HG03575 (cell line): ENCODE data around the gene TXNRD1.
"Not testable (repeated sequence)": the region's sequence is repeated elsewhere in the genome, so short reads cannot be mapped to it uniquely, and the experiment has no call there.

Experiments
- ATAC-seq: cut with Tn5 transposase; IDR thresholded peaks from one replicate; pipeline ENCODE4 v1.9.1; 2021; ENCODE audit not compliant: unreplicated experiment, insufficient number of reproducible peaks, low FRiP score; ENCODE audit errors: extremely low read depth

The TXNRD1 gene

DNA sequence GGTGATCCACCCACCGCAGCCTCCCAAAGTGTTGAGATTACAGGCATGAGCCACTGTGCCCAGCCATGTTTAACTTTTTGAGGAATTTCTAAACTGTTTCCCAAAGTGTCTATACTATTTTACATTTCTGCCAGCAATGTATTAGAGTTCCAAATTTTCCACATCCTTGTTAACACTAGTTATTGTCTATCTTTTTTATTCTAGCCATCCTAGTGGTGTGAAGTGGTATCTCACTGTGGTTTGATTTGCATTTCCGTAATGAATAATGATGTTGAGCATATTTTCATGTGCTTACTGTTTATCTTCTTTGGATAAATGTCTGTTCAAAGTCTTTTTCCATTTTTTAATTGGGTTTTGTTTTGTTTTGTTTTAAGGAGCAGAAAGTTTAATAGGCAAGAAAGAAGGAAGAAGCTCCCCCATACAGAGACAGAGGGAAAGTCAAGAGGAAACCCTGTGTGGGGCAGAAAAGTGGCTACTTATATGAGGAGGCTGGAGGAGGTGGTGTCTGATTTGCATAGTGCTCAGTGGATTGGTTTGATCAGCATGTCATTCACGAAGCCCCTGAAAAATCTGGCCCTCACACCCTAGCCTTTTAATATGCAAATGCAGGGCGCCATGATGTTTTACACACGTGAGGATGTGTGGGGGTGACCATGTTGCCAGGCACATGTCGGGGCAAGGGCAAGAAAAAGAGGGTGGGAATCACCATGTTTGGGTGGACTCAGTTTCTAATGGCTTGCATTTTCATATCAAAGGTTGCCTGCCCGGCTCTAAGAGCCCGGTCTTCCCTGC is 14.9 kb downstream of the TXNRD1 start:
- no peak for ATAC-seq

DNA sequence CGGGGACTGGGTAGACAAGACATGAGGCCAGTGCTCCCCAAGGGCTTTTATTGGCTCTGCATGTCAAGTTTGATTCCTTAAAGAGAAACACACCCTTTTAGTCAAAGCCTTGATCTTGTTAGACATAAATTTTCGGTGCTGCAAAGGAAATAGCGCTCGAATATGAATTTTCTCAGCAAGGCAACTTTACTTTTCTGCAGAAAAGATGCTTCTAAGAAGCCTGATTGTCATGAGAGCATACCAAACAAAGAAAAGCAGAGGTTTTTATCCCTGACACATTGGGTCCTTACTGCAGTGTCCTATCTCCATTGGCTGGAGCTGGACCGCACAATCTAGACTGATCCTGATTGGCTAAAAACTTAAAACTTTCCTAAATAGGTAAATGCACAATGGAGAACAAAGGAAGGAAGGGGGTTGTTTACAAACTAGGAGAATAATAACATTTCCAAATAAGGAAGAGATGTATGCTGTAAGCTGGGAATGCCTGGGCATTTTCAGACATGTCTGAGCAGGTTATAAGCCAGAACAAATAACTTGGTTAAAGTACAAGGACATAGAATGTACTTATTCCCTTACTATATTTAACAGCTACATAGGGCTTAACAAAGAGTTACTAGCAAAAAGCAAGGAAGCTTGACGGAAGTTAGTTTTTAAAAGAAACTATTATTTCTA is 17.2 kb downstream of the TXNRD1 start:
- ATAC-seq: no peak

DNA sequence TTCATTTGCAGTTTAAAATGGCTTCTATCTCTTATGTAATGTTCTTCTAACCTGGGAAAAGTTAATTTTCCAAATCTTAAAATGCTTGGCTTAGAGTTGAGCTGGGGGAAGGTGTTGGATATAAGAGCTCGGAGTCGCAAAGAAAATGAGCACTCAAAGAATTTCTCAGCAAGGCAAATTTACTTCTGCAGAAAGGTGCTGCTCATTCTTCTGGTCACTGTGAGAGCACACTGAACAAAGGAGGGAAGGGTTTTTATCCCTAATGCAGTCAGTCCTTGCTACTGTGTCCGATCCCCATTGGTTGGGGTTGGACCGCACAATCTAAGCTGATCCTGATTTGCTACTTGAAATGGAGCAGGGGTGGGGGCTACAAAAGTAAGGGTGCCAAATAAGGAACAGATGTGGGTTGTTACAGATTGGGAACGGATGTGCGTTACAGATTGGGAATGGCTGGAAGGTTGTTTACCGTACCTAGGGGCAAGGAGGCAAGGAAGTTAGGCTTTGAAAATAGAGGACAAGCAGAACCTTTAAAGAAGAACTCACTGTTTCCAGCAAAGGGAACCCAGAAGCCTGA is 19.4 kb downstream of the TXNRD1 start:
- ATAC-seq: no peak

DNA sequence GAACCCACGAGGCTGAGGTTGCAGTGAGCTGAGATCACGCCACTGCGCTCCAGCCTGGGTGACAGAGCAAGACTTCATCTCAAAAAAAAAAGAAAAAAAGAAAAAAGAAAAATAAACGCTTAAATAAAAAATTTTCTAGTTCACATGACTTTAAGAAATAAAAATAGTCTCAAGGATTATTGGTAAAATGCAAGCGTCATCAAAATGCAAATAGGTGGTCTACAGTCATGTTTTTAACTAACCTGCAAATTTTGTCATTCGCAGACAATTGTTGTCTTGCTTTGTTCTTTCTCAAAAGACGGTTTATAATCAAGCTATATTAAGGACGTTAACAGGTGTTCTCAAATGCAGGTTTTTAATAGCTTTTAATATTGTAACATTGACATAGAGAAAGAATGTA is 22.4 kb downstream of the TXNRD1 start:
- ATAC-seq: no peak

DNA sequence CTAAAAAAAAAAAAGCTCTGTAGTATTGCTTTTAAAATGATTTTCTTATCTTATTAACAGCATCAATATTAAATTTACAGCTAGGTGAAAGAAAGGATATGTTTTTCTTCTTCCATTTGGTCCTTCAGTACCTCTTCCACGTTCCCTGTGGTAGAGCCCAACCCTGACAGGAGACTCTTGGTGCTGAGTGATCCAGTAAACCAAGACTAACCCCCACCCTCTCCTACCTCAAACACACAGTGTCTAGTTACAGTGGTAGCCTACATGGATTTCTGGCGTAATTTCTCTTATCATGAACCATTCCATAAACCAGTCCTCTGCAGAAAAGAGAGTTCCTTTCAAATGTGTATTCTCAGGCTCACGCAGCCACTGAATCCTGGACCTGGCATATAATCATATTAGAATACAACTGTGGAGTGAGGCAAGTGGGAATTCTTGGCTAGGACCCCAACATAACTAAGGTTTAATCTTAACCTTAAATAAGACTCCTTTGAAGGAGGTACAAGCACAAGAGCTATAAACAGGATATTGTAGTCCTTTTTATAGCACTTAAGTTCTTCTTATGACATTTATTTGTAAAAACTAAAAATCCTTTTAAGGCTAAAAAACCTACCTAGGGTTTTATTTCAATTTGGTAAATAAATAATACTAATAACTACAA is 27.1 kb downstream of the TXNRD1 start:
- no peak for ATAC-seq

DNA sequence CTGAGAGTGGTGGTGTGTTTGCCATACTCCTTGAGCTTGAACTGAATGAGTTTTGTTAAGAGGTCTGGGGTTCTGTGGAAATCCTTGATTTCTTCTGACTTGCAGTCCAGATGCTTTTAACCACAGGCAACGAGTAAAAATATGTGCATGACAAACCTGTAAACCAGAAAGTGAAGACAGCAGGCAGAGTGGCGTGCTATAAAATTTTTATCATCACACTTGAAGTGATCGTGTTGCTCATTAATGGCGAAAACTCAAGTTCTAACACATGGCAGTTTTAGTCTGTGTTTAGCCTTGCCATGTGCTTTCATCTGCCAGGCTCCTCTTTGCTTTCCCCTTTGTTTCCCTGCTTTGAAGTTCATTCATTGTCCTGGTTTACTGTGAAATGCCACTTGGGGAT is 28.0 kb downstream of the TXNRD1 start:
- no peak for ATAC-seq

DNA sequence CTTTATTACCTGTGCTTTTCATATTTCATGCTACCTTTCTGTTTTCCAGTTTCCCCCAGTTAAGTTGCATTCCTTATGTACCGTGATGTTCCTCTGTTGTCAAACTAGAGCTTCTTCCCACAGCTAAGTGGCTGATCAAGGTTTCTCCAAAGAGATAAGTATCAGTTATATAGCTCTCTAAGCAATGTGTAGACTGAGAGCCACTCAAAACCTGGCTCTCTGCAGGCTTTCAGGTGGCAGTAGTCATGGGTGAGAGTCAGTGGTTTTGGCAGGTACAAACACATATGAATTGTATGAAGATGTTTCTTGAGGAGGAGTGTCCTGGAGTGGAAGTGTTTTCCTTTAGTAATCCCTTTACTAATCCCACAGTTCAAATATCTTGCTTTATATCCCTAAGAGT is 28.4 kb downstream of the TXNRD1 start:
- no peak for ATAC-seq

DNA sequence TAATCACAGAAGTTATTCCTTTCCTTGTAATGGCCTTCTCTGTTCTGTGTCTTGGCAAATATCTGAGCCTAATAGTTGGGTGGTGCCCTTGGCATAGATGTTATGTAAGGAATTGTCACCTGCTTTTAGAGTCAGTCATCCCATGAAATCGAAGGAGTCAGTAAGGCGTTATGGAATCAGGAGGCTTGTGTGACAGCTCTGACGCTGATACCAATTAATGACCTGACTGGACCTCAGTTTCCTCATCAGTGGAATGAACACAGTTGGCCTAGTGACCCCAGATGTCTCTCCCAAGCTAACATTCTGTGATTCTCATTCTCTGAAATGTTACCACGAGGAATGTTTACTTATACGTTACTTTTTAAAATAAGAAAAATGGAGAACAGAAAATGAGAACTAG is 32.1 kb downstream of the TXNRD1 start:
- no peak for ATAC-seq

DNA sequence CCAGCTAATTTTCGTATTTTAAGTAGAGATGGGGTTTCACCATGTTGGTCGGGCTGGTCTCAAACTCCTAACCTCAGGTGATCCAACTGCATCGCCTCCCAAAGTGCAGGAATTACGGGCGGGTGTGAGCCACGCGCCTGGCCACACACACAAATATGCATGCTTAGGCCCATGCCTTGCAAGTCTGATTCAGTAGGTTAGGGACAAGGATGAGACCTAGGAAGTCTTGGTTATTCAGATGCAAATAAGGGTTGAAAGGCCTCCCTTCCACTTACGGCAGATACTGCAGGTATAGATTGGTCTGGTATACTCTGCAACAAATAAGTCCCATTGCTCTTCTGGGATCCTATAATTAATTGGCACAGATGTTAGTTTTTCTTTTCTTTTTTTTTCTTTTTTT is 32.9 kb downstream of the TXNRD1 start:
- no peak for ATAC-seq

DNA sequence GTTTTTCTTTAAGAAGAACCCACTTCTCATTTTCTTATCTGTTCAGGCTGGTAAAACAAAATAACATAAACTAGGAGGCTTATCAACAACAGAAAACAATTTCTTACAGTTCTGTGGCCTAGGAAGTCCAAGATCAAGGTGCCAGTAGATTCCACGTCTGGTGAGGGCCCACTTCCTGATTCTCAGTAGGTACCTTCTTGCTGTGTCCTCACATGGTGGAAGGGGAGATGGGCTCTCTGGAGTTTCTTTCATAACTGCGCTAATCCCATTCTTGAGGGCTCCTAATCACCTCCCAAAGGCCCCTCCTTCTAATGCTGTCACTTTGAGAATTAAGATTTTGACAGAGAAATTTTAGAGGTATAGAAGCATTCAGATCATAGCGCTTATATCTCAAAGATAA is 33.4 kb downstream of the TXNRD1 start:
- no peak for ATAC-seq

DNA sequence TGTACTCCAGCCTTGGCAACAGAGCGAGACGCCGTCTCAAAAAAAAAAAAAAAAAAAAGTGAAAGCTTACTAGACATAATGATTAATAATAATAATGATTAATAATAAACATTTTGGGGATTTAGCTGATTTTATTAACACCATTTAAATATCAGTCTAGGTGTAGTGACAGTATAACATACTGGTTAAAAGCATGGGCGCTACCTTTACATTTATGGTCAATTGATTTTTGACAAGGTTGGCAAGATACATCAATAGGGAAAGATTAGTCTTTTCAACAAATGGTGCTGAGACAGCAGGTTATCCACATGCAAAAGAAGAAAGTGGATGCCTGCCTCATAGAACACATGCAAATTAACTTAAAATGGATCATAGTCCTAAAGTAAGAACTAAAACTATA is 34.3 kb downstream of the TXNRD1 start:
- ATAC-seq: no peak

DNA sequence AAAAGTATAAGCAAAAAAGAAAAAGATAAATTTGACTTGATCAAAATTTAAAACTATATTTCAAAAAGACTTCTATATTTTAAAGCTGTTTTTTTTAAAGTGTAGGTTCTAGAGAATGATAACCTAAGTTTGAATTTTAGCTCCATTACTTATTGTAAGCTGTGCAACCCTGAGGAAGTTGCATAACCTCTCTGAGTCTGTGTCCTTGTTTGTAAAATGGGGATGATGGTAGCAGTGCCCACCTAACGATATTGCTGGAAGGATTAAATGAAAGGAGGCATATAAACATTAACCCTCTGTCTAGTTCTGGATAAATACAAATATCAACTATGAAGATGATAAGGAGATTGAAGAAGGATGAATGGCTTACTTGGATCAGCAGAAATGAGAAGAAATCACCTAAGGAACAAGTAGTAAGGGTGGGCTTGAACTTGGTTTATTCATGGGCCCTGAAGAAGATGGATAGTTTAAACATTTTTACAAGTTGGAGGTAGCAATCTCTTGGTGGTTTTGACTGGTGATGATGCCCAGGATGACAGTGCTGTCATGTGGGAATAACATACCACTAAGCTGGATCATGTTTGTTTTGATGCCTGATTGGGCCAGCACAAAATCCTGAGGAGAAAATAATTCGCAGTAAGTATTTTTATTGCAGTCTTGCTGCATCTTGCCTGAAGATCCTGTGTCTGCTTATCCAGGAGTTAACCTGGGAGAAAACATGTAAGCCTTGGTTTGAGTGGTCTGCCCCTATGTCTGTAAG is 35.0 kb downstream of the TXNRD1 start:
- no peak for ATAC-seq

DNA sequence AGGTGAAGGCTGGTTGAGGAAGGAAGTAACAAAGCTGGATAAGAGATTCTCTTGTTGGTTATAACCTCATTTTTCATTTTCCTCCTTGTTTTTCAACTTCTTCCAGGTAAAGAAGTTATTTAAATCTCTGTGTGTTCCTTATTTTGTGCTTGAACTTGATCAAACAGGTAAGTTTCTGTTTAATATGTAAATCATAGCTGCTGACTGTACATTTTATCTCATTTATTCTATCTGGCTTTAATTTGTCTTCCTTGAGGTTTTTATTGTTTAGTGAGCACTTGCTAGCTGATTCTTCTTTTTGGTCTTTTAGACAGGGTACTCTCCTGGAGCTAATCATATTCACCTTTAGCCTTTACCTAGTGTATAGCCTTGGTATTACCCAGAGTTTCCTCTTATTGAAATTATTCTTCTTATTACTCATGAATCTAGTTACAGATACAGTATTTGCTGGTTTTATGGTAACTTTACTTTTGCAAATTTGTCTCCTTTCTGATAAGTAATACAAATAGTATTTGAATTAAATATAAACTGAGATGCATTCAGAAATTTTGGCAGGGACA is 42.4 kb downstream of the TXNRD1 start:
- no peak for ATAC-seq

DNA sequence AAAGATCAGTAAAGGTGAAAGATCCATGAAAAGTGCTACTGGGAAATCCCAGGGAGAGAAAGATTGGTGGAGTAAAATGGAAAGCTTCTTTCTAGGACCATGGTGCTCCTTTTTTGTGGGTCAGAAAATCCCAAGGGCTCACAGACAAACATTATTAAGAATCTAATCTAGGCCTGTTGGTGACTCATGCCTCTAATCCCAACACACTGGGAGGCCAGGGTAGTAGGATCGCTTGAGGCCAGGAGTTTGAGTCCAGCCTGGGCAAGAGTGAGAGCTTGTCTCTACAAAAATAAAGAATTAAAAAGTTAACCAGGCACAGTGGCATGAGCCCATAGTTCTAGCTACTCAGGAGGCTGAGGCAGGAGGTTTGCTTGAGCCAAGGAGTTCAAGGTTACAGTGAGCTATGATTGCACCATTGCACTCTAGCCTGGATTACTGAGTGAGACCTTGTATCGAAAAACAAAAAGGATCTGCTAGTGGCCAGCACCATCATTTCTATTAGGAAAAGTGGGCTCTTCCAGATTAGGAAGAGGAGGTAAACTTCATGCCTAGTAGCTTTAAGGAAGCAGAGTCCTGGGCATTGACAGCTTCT is 43.0 kb downstream of the TXNRD1 start:
- no peak for ATAC-seq

DNA sequence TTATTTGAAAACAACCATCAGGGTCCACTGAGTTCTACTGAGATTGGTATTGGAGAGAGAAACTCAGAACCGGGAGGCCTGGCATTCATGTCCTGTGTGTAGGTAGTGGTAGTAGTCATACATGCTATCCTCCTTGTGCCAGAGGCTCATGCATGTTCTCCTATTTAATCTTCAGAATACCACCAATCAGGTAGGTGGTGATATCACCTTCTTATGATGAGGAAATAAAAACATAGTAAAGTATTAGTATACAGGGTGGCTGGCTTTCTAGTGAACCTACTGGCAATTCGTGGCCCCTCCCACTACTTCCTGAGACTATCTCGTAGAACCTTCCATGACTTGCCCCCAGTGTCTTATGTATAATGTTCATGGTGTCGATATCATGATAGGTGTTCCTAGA is 47.4 kb downstream of the TXNRD1 start:
- no peak for ATAC-seq

DNA sequence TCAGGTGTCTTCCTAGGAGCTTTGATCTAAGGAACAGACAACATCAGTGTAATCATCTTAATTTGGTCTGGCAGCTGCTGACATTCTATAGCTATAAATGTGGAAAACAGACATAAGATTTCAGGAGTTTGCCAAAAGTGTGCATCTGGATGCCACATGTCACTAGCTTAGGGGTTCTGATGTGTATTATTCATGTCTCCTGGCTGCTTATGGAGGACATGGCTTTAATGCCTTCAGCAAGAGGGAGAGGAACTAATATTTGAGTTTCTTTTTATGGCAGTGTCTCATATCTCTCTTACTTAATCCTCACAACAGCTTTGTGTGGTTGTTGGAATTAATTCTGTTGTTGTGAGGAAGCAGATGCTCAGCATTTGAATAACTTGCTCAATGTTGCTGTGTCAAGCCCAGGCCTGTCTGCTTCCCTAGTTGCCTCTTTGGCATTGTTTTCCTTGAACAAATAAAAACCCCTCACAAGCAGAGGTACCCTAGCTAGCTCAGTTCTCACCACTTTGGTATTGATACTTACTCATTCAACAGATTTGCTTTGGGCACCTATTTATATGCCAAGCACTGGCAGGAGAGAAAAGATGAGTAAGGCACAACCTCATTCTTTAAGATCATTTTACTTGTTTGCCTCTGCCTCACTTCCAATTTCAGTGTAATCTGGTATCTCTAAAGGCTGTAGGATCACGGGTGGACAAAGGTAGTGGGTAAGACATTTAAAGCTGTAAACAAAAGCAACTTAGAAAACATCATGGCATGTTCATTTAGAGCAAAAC is 48.2 kb downstream of the TXNRD1 start:
- ATAC-seq: no peak

DNA sequence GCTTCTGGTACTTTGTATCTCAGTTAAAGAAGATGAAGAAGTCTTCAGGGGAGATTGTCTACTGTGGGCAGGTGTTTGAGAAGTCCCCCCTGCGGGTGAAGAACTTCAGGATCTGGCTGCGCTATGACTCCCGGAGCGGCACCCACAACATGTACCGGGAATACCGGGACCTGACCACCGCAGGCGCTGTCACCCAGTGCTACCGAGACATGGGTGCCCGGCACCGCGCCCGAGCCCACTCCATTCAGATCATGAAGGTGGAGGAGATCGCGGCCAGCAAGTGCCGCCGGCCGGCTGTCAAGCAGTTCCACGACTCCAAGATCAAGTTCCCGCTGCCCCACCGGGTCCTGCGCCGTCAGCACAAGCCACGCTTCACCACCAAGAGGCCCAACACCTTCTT is 49.9 kb downstream of the TXNRD1 start:
- not testable (repeated sequence) for ATAC-seq

DNA sequence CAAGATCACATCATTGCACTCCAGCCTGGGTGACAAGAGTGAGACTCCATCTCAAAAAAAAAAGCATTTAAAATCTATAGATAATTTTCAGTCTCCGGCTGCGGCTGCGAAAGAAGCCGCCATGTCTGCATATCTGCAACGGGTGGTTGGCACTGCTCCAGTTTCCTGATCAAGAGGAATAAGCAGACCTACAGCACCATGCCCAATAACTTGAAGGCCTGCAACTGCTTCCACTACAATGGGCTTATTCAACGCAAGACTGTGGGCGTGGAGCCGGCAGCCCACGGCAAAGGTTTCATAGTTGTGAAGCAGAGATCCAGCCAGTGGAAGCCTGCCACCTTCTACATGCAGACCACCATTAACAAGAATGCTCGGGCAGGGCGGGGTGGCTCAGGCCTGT is 57.4 kb downstream of the TXNRD1 start:
- ATAC-seq: no peak
